Measurements from ENCODE around the gene CBL. TPM values are rescaled to one million over a fixed set of nuclear protein-coding genes. Genes with fewer than 3 reads are reported as not detected.

Gene CBL
- total RNA-seq, 2 experiments from 2014 or later: 19.2 to 59.1 TPM

DNA sequence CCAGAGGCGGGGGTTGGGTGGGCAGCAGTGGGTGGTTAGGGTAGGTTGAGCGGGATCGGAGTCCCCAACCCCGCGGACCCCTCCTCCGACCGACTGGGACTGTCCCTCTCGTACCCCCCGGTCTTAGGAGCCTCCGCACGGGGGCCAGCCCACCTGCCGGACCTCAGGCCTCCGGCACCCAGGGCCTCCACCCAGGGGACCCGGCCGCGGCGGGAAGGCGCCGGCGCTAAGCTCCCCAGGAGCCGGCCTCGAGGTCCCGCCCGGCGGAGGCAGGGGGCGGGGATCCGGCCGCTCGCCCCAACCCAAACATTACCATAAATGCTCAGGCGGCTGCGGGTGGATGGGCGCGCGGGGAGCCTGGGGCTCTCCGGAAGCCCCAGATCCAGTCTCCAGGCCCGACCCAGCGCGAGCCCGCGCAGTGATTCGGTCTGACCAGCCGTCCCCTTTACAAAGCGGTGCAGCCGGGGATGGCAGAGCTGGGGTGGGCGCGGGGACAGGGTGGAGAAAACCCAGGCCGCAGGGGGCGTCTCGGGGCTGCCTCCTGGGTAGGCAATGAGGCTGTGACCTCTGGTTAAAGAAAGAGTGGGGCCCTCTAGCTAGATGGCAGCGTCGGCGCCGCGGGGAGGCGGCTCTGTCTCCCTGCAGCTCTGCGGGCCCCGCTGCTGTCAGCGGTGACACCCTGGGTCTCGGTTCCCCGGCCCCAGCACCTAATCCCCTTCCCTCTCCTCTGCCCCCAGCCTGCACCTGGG, 114.8 kb downstream of the CBL start:
- no peaks in the 10 kb centered on the region for H3K9me3 ChIP-seq (ENCODE audit: low read length)
- ChIA-PET CTCF (ENCODE audit: unreplicated experiment) (interaction anchor here (0.6 to 2.5 kb wide), 7 partner anchors 13 to 124 kb away, joined by 4 to 16 read pairs (median 4); no protein-coding TSS in a partner anchor), POLR2A (interaction anchor here (0.6 to 1.7 kb wide), 6 partner anchors 43 to 278 kb away, joined by 3 to 5 read pairs (median 4); partner anchors contain the start of gene DPAGT1)
- H4K20me1 ChIP-seq (ENCODE audit: insufficient read depth, low read length): no peaks in the 10 kb centered on the region
- H3K4me1 ChIP-seq (ENCODE audit: insufficient read depth, low read length, poor library complexity, severe bottlenecking): peaks cover 46% of the 10 kb centered on the region
- H3K27ac ChIP-seq (ENCODE audit: low read depth, low read length, poor library complexity, severe bottlenecking): peak overlapping the region; percentile 63
- peak overlapping the region; percentile 83 for H3K4me2 ChIP-seq (ENCODE audit: low read length)
- H3K79me2 ChIP-seq (ENCODE audit: insufficient read depth, low read depth, low read length): no peaks in the 10 kb centered on the region
- peak; percentile 65 for DNase-seq (ENCODE audit: low spot score)
- no peak for TF ChIP-seq EZH2phosphoT487 (IDR thresholded peaks at IDR 0.05; ENCODE audit: borderline replicate concordance, low read depth, low read length)
- TF ChIP-seq, protein P1, sequence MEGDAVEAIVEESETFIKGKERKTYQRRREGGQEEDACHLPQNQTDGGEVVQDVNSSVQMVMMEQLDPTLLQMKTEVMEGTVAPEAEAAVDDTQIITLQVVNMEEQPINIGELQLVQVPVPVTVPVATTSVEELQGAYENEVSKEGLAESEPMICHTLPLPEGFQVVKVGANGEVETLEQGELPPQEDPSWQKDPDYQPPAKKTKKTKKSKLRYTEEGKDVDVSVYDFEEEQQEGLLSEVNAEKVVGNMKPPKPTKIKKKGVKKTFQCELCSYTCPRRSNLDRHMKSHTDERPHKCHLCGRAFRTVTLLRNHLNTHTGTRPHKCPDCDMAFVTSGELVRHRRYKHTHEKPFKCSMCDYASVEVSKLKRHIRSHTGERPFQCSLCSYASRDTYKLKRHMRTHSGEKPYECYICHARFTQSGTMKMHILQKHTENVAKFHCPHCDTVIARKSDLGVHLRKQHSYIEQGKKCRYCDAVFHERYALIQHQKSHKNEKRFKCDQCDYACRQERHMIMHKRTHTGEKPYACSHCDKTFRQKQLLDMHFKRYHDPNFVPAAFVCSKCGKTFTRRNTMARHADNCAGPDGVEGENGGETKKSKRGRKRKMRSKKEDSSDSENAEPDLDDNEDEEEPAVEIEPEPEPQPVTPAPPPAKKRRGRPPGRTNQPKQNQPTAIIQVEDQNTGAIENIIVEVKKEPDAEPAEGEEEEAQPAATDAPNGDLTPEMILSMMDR (conservative IDR thresholded peaks at IDR 0.05; ENCODE audit: low read length): no peak
- intact Hi-C loops (cut with micrococcal nuclease; ENCODE audit: unreplicated experiment): loop anchor here (2.0 to 5.0 kb wide), 4 partner anchors 51 to 254 kb away; partner anchors contain the start of genes DPAGT1 and VPS11
- H3K4me3 ChIP-seq (ENCODE audit: low read depth, low read length, poor library complexity, severe bottlenecking): peak overlapping the region; percentile 60
- H3K36me3 ChIP-seq (ENCODE audit: insufficient read depth, low read length): no peaks in the 10 kb centered on the region
- BruUV-seq (replicated peaks): no TSS peak
- peak overlapping the region; percentile 95 for H2AFZ ChIP-seq (ENCODE audit: low read length)
- no peaks in the 10 kb centered on the region for H3K9me2 ChIP-seq (ENCODE audit: insufficient read depth, low read length)

DNA sequence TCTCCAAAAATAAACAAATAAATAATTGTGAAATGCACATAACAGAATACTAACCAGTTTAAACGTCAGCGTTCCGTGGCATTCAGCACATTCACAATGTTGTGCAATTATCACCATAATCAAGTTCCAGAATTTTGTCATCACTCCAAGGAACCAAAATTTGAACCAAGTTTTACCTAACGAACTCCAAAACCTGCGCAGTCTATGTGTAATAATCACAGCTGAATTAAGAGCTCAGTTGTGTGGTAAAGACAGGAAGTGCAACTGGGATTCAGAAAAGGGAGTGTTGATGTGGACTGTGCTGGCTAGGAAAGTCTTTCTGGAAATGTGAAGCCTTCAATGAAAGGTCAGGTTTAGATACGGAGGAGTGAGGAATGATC, 116.2 kb downstream of the CBL start:
- no peaks in the 10 kb centered on the region for H3K9me2 ChIP-seq (ENCODE audit: insufficient read depth, low read length)
- H3K27ac ChIP-seq (ENCODE audit: low read depth, low read length, poor library complexity, severe bottlenecking): no peak overlapping the region
- DNase-seq (ENCODE audit: low spot score): no peak
- peaks cover 45% of the 10 kb centered on the region for H3K4me1 ChIP-seq (ENCODE audit: insufficient read depth, low read length, poor library complexity, severe bottlenecking)
- intact Hi-C loops (cut with micrococcal nuclease; ENCODE audit: unreplicated experiment): loop anchor here (5.0 kb wide), 3 partner anchors 50 to 255 kb away; partner anchors contain the start of genes DPAGT1 and VPS11
- H4K20me1 ChIP-seq (ENCODE audit: insufficient read depth, low read length): no peaks in the 10 kb centered on the region
- no peaks in the 10 kb centered on the region for H3K9me3 ChIP-seq (ENCODE audit: low read length)
- H3K36me3 ChIP-seq (ENCODE audit: insufficient read depth, low read length): no peaks in the 10 kb centered on the region
- H3K4me3 ChIP-seq (ENCODE audit: low read depth, low read length, poor library complexity, severe bottlenecking): no peak overlapping the region
- H3K4me2 ChIP-seq (ENCODE audit: low read length): peak overlapping the region; percentile 83
- TF ChIP-seq, protein P1 (conservative IDR thresholded peaks at IDR 0.05; ENCODE audit: low read length): no peak
- no peak for TF ChIP-seq EZH2phosphoT487 (IDR thresholded peaks at IDR 0.05; ENCODE audit: borderline replicate concordance, low read depth, low read length)
- H2AFZ ChIP-seq (ENCODE audit: low read length): peak overlapping the region; percentile 95; the same call in 1 of the 2 replicates
- no peaks in the 10 kb centered on the region for H3K79me2 ChIP-seq (ENCODE audit: insufficient read depth, low read depth, low read length)
- BruUV-seq (replicated peaks): no TSS peak
- POLR2A ChIA-PET: interaction anchor here (0.7 to 1.7 kb wide), 3 partner anchors 12 to 62 kb away, joined by 3 to 5 read pairs (median 4); partner anchors contain the start of gene RNF26
- CTCF ChIA-PET (ENCODE audit: unreplicated experiment): interaction anchor here (1.0 to 2.5 kb wide), 4 partner anchors 16 to 126 kb away, joined by 3 to 16 read pairs (median 4); no protein-coding TSS in a partner anchor
